BE2C (cell line): ENCODE measurements around the gene PRDM16.

ENCODE experiments used
- DNase-seq: peaks from one replicate; pipeline ENCODE4 v3.0.0-alpha.2; 2020
- H3K27me3 ChIP-seq: fragments of 250-450 bp; sonication (Bioruptor Pico); 2 replicates; pipeline ENCODE4 v1.5.1; 2020; ENCODE audit warnings: mild to moderate bottlenecking
- H3K36me3 ChIP-seq: fragments of 250-450 bp; sonication (Bioruptor Pico); 2 replicates; pipeline ENCODE4 v1.5.1; 2020; ENCODE audit warnings: mild to moderate bottlenecking
- H3K4me1 ChIP-seq: fragments of 250-450 bp; sonication (Bioruptor Pico); 2 replicates; pipeline ENCODE4 v1.5.1; 2020
- H3K4me3 ChIP-seq: 2 replicates; pipeline ENCODE4 v1.5.1; 2011; ENCODE audit warnings: low read depth, low read length
- H3K9me3 ChIP-seq: fragments of 250-450 bp; sonication (Bioruptor Pico); 2 replicates; pipeline ENCODE4 v1.5.1; 2020
- CTCF ChIP-seq: IDR thresholded peaks from 2 replicates; pipeline ENCODE4 v1.5.1; 2012; ENCODE audit warnings: mild to moderate bottlenecking, low read depth, low read length

The PRDM16 gene

GRCh38 chr1:3359756-3360440 is 290.9 kb downstream of the PRDM16 start:
- H3K27me3 ChIP-seq = no peaks in the 10 kb centered on the region; the same call in 1 of the 2 replicates
- DNase-seq = no peak
- H3K4me1 ChIP-seq = no peaks in the 10 kb centered on the region
- no peaks in the 10 kb centered on the region for H3K36me3 ChIP-seq
- TF ChIP-seq CTCF = no peak
- no peaks in the 10 kb centered on the region for H3K9me3 ChIP-seq
- no peak overlapping the region for H3K4me3 ChIP-seq

GRCh38 chr1:3360646-3361257 is 291.7 kb downstream of the PRDM16 start:
- H3K4me3 ChIP-seq = no peak overlapping the region
- DNase-seq = no peak
- H3K27me3 ChIP-seq = no peaks in the 10 kb centered on the region; the same call in 1 of the 2 replicates
- no peak for TF ChIP-seq CTCF
- H3K4me1 ChIP-seq = no peaks in the 10 kb centered on the region
- no peaks in the 10 kb centered on the region for H3K9me3 ChIP-seq
- H3K36me3 ChIP-seq = no peaks in the 10 kb centered on the region

GRCh38 chr1:3363023-3363422 is 294.0 kb downstream of the PRDM16 start:
- Histone ChIP-seq H3K9me3 (no peaks in the 10 kb centered on the region), H3K4me3 (no peak overlapping the region), H3K36me3 (no peaks in the 10 kb centered on the region), H3K4me1 (no peaks in the 10 kb centered on the region), H3K27me3 (peaks cover 2% of the 10 kb centered on the region; the same call in 1 of the 2 replicates)
- TF ChIP-seq CTCF = no peak
- DNase-seq = no peak

GRCh38 chr1:3363756-3364155 is 294.8 kb downstream of the PRDM16 start:
- no peak for TF ChIP-seq CTCF
- no peak overlapping the region for H3K4me3 ChIP-seq
- no peak for DNase-seq
- no peaks in the 10 kb centered on the region for H3K4me1 ChIP-seq
- no peaks in the 10 kb centered on the region for H3K9me3 ChIP-seq
- H3K27me3 ChIP-seq = peaks cover 7% of the 10 kb centered on the region; the same call in 1 of the 2 replicates
- no peaks in the 10 kb centered on the region for H3K36me3 ChIP-seq

GRCh38 chr1:3364551-3364950 is 295.5 kb downstream of the PRDM16 start:
- Histone ChIP-seq H3K4me1 (no peaks in the 10 kb centered on the region), H3K36me3 (no peaks in the 10 kb centered on the region), H3K4me3 (no peak overlapping the region), H3K27me3 (peaks cover 7% of the 10 kb centered on the region; the same call in 1 of the 2 replicates), H3K9me3 (no peaks in the 10 kb centered on the region)
- TF ChIP-seq CTCF = no peak
- DNase-seq = no peak

GRCh38 chr1:3364983-3365382 is 296.0 kb downstream of the PRDM16 start:
- no peaks in the 10 kb centered on the region for H3K36me3 ChIP-seq
- H3K4me1 ChIP-seq = no peaks in the 10 kb centered on the region
- no peaks in the 10 kb centered on the region for H3K9me3 ChIP-seq
- H3K27me3 ChIP-seq = peaks cover 7% of the 10 kb centered on the region; the same call in 1 of the 2 replicates
- TF ChIP-seq CTCF = no peak
- no peak for DNase-seq
- no peak overlapping the region for H3K4me3 ChIP-seq
